HG02970 (cell line): ENCODE results near the gene EEPD1.

ENCODE experiments used
- ATAC-seq: cut with Tn5 transposase; IDR thresholded peaks from one replicate; pipeline ENCODE4 v1.9.1; 2021; ENCODE audit warnings: mild to moderate bottlenecking, moderate library complexity, moderate number of reproducible peaks; ENCODE audit not compliant: unreplicated experiment, low FRiP score

EEPD1 gene

GRCh38 chr7:36296284-36296683, 143.2 kb downstream of the EEPD1 start:
- ATAC-seq: no peak

DNA sequence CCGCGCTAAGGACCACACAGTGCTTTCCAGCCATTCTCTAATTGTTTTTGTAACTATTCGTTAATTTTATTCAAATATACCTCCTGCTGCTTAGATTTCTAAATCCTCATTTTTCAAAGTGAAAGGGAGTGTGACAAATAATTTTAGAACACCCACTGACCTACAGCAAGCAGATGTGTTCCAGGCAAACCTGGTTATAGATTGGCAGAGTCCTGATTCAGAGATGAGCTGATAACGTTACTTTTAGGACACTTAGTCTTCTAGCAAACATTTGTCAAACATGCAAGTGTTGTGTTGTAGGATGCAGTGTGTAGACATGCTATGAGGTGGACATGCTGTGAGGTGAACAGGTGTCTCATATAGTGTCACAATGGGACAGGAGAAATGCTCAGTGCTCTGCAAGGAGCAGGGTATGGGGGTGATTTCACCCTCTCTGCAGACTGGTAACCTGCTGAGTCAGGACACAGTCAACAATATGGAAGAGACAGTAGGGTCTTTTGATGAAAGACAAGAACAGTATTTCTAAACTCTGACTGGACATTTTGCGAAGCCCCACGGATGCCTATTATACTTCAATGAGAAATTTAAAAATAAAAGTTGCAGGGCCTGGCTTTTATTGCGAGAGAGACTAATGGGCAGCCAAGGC, 144.4 kb downstream of the EEPD1 start:
- no peak for ATAC-seq

GRCh38 chr7:36298106-36298505, 145.1 kb downstream of the EEPD1 start:
- no peak for ATAC-seq

DNA sequence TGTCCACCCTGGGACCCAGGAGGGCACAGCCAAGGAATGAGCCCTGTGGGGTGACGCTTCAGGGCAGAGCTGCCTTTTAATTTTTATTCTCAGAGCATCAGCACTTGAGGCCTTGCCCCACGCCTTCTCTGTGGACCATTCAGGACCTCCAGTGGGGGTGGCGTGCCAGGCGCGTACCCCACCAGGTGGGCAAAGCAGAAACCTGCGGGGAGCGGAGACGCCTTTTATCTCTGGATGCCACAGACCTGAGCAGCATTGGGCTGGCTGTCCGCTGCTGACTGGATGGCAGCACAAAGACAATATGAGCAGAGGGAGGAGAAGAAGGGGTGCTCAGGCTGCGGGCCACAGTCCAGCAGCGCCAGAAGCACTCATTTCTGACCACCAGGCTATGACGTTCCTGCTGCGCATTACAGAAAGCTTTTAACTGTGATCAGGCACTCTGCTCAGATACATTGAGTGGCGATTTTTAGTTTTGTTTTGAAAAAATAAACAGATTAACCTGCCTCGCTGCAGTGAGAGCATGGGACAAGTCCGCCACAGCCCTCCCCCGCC, 146.2 kb downstream of the EEPD1 start:
- ATAC-seq: no peak

DNA sequence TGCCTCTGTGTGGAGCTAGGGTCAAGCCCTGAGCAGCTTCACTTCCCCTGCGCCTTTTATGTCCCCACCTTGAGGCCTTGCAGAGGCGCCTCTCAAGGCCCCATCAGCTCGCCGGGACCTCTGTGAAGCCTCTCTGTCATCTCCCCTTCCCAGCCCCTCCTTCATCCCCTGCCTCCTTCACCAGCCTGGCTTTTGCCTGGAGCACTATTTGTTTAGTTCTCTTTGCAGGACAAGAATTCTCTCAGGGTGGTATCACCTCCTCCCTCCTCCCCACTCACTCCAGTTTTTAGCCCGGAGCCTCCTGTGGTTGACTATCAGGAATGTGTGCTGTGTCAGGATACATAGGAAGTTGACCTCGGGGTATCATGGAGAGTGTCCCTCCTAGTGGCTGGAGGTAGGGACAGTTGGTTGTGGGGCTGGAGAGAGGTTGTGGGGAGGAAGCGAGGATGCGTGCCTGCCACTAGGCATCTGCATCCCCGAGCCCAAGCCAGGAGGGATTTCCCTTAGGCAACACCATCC, 146.8 kb downstream of the EEPD1 start:
- ATAC-seq: no peak

GRCh38 chr7:36300696-36301350, 147.8 kb downstream of the EEPD1 start:
- no peak for ATAC-seq

DNA sequence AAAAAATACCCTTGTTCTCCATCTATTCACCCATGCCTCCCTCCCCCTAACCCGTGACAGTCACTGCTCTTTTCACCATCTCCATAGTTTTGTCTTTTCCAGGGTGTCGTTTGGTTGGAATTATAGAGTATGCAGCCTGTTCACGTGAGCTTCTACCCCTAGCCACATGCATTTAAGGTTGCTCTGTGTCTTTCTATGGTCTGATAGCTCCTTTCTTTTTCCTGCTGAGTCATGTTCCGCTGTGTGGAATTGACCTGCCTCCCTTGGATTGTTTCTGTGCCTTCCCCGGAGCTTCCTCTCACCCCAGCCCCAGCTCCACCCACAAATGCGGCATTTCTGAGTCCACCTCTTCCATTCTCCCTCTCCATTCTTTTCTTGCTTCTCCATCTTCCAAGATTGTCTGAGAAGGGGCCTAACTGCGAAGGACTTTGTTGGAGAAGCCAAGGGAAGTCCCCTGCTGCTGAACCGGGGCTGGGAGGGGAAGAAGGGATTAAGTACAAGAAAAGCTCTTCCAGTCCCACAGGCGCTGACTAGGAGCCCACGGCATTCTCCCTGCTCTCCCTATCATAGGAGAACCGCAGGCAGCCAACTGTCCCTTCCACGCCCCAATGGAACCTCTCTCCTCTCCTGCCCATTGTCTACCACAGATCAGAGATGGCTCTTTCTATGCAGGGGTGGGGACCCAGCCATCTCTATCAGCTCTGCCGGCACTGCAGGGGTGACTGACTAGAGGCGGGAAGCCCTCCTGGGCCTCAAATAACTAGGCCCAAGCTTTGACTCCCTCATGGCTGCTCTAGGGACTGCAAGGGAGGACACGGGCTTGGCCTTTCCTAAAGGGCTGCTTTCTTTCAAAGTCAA, 149.1 kb downstream of the EEPD1 start:
- ATAC-seq: no peak

DNA sequence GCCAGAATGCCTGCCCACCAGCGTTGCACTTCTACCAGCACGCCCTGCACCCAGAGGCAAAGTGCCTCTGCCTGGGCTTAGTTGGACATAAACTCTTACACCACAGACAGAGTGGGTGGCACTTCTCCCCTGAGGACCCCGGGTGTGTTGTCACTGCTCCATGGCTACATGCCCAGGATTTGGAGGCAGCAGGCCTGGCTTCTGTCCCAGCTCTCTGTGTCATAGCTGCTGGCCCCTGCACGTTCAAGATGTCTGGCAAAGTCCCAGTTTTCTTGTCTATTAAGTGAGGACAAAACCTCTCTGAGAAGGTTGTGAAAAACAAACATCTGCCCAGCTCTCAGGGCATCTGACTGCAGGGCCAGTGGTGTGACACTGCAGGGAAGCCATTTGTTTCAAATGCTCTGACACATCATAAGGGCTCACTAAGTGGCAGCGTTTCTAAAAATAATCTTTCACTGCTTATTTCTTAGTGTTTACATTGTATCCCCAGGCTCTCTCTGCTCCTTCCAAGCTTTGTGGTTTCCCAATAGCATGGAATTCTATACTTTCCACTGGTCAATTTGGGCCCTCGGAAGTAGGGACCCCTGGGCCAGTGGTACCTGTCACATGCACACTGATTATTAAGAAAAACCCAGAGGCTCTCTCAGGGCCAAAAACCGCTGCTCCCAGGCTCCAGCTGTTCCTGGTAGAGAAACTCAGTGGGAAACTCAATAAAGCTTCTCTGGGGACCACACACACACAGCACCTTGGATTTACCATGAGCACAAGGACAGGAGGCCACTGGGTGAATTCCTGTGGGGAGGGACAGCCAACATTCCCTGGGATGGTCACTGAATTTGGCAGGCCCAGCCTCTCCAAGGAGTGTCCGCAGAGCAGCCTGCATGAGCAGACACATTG, 150.4 kb downstream of the EEPD1 start:
- ATAC-seq: no peak

DNA sequence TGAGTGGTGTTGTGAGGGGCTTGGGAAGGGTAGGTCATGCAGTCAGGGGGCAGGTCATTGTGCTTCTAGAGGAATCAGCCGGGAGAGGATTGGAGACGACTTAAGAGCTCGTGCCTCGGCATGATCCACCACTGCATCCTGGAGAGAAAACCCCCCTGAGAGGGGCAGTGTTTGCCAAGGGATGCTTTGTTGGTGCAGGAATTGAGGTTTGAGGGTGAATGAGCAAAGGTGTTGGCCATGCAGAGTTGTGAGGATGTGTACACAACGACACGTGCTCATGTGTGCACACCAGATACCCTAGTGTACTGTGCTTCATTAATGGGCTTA, 151.0 kb downstream of the EEPD1 start:
- no peak for ATAC-seq

- no peak for ATAC-seq
Observed at GRCh38 chr7:36305226-36305625, 152.2 kb downstream of the EEPD1 start.

- no peak for ATAC-seq
Observed at GRCh38 chr7:36305648-36306047, 152.6 kb downstream of the EEPD1 start.

- no peak for ATAC-seq
Observed at GRCh38 chr7:36306222-36306621, 153.2 kb downstream of the EEPD1 start.

DNA sequence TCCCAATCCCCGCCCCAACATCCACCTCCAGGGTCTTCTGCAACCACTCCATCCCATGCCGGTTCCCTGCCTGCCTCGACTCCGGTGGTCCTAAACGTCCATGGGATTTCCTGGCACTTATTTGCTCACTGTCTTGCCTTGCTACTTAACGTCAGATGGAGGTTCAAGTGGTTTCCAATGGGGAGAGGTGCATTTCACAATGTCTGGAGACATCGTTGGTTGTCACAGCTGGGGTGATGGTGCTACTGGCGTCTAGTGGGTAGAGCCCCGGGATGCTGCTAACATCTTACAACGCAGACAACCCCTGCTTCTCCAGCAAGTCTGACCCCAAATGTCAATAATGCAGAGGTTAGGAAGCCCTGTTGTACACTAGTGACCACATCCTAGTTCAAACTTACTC, 153.7 kb downstream of the EEPD1 start:
- ATAC-seq: no peak

- ATAC-seq: no peak
Observed at GRCh38 chr7:36308031-36308430, 155.0 kb downstream of the EEPD1 start.

DNA sequence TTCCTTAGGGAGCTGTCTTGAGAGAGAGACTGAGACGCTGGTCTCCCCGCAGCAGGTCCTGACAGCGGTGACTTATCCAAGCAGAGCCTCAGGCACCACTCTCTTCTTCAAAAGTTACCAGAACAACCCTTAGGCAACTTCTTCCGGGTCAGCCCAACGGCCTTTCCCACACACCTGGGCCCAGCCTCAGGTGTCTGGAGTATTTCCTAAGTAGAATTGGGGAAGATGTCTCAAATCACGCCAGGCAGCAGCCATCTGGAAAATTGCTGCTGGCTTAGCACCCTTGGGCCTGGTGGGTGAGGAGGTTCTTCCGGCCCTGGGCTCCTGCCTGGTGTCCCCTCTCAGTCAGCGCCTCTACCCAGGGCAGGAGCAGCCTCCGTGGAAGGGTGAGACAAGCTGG, 156.2 kb downstream of the EEPD1 start:
- ATAC-seq: no peak

GRCh38 chr7:36309716-36310115, 156.7 kb downstream of the EEPD1 start:
- no peak for ATAC-seq

DNA sequence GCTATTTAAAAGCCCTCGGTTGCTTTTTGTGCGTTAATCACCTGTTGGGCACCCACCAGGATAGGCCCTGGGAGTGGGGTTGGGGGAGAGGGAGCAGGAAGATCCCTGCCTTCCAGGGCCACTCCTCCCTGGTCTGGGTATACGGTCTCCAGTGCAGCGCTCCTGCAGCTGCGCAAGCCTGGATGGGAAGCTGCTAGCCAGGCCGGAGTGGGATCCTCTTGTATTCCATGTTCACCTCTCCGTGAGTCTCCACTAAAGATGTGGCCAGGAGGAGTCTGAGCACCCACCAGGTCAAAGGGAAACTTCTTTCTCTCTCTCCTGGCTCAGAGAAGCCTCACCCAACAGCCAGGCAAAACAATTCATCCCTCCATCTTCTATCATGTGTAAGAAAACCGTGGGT, 157.8 kb downstream of the EEPD1 start:
- no peak for ATAC-seq

GRCh38 chr7:36311539-36311938, 158.5 kb downstream of the EEPD1 start:
- ATAC-seq: no peak

GRCh38 chr7:36312064-36312914, 159.2 kb downstream of the EEPD1 start:
- no peak for ATAC-seq
